SK-N-SH (cell line): ENCODE data around the gene AHRR. TPM values are rescaled to one million over a fixed set of nuclear protein-coding genes. Genes with fewer than 3 reads are reported as not detected.
"Not testable (repeated sequence)": the region's sequence is repeated elsewhere in the genome, so short reads cannot be mapped to it uniquely, and the experiment has no call there.

Experiments used
- CTCF ChIA-PET: fragments of 300-600, 350-600 bp; formaldehyde crosslinking; extraction: SDS; loops from one replicate; lab custom pipeline; 2021; lab: Yijun Ruan, JAX
- POLR2A ChIA-PET: fragments of 350-600 bp; sonication (Branson Sonifier 250); formaldehyde crosslinking; extraction: SDS; loops from one replicate; lab custom pipeline; 2020; ENCODE audit warnings: antibody characterized with exemption, inconsistent platforms; lab: Yijun Ruan, JAX
- DNase-seq: peaks from one replicate; pipeline ENCODE4 v3.0.0; 2012
- H2AFZ ChIP-seq: fragments of 200-600 bp; sonication (generic); 2 replicates; pipeline ENCODE4 v1.8.1; 2016; ENCODE audit warnings: antibody characterized with exemption, mild to moderate bottlenecking, low read depth
- H3F3A ChIP-seq: fragments of 200-600 bp; sonication (generic); replicated peaks from 2 replicates; pipeline ENCODE3; 2016; ENCODE audit warnings: antibody characterized with exemption, mild to moderate bottlenecking; ENCODE audit not compliant: insufficient read depth
- H3K27ac ChIP-seq, 2 experiments: fragments of 200-500 bp in 1 of 2; fragments of 200-600 bp in 1 of 2; sonication (Bioruptor generic) in 1 of 2; sonication (generic), shearing (Covaris generic) in 1 of 2; 2 replicates each; pipeline versions ENCODE4 v1.5.1 to v1.6.1; 2014 to 2016; ENCODE audit warnings: low read depth in 2 of 2, inconsistent platforms in 1 of 2, low read length in 1 of 2, mild to moderate bottlenecking in 1 of 2, mixed read lengths in 1 of 2
- H3K27me3 ChIP-seq: fragments of 200-600 bp; sonication (generic), shearing (Covaris generic); 2 replicates; pipeline ENCODE4 v1.6.1; 2016; ENCODE audit warnings: mixed run types; ENCODE audit not compliant: insufficient read depth
- H3K36me3 ChIP-seq, 2 experiments: fragments of 200-500 bp in 1 of 2; fragments of 200-600 bp in 1 of 2; sonication (Bioruptor generic) in 1 of 2; sonication (generic) in 1 of 2; replicated peaks in 1 of 2; 2 replicates each; pipeline versions ENCODE3 to v1.5.1; 2014 to 2016; ENCODE audit warnings: low read length in 1 of 2, mild to moderate bottlenecking in 1 of 2; ENCODE audit not compliant: insufficient read depth in 2 of 2, control insufficient read depth in 1 of 2
- H3K4me1 ChIP-seq, 2 experiments: fragments of 200-500 bp in 1 of 2; fragments of 200-600 bp in 1 of 2; sonication (Bioruptor generic) in 1 of 2; sonication (generic), shearing (Covaris generic) in 1 of 2; 2 replicates each; pipeline versions ENCODE4 v1.5.1 to v1.6.1; 2014 to 2016; ENCODE audit warnings: low read depth in 1 of 2, low read length in 1 of 2, mixed run types in 1 of 2; ENCODE audit not compliant: insufficient read depth in 2 of 2, control insufficient read depth in 1 of 2
- H3K4me2 ChIP-seq: fragments of 200-600 bp; sonication (generic), shearing (Covaris generic); 2 replicates; pipeline ENCODE4 v1.6.1; 2017; ENCODE audit warnings: mixed run types
- H3K4me3 ChIP-seq, 2 experiments: fragments of 200-500 bp in 1 of 2; fragments of 200-600 bp in 1 of 2; sonication (Bioruptor generic) in 1 of 2; sonication (generic), shearing (Covaris generic) in 1 of 2; 2 replicates each; pipeline versions ENCODE4 v1.5.1 to v1.8.1; 2014 to 2016; ENCODE audit warnings: low read depth in 2 of 2, inconsistent platforms in 1 of 2, low read length in 1 of 2, mild to moderate bottlenecking in 1 of 2, mixed read lengths in 1 of 2, moderate library complexity in 1 of 2
- H3K79me2 ChIP-seq: fragments of 200-600 bp; sonication (generic); 2 replicates; pipeline ENCODE4 v1.8.1; 2017; ENCODE audit warnings: mild to moderate bottlenecking; ENCODE audit not compliant: insufficient read depth
- H3K9ac ChIP-seq: fragments of 200-600 bp; sonication (generic); 2 replicates; pipeline ENCODE4 v1.6.1; 2017; ENCODE audit warnings: mixed run types
- H3K9me2 ChIP-seq: fragments of 200-600 bp; sonication (generic); 2 replicates; pipeline ENCODE4 v1.6.1; 2017; ENCODE audit warnings: mixed run types
- H3K9me3 ChIP-seq: fragments of 200-600 bp; sonication (generic); 2 replicates; pipeline ENCODE4 v1.6.1; 2017; ENCODE audit warnings: mixed run types, mild to moderate bottlenecking, moderate library complexity
- H4K20me1 ChIP-seq: fragments of 200-600 bp; sonication (generic); 2 replicates; pipeline ENCODE4 v1.6.1; 2017; ENCODE audit warnings: mild to moderate bottlenecking, mixed run types; ENCODE audit not compliant: insufficient read depth
- CHD2 ChIP-seq: fragments of 150-350 bp; IDR thresholded peaks from 2 replicates; pipeline ENCODE4 v1.6.1; 2018; ENCODE audit warnings: low read length; ENCODE audit not compliant: partially characterized antibody
- JUND ChIP-seq: IDR thresholded peaks from 2 replicates; pipeline ENCODE4 v1.4.0; 2012
- POLR2AphosphoS5 ChIP-seq: IDR thresholded peaks from 2 replicates; pipeline ENCODE4 v1.6.1; 2012; ENCODE audit warnings: low read depth, low read length
- RCOR1 ChIP-seq: fragments of 150-350 bp; IDR thresholded peaks from 2 replicates; pipeline ENCODE4 v1.6.1; 2017; ENCODE audit warnings: antibody characterized with exemption, low read length
- RFX5 ChIP-seq: IDR thresholded peaks from 2 replicates; pipeline ENCODE4 v1.6.1; 2012; ENCODE audit warnings: mild to moderate bottlenecking, improper control_type of control experiment, low read length
- TEAD4 ChIP-seq: IDR thresholded peaks from 2 replicates; pipeline ENCODE4 v1.4.0; 2012; ENCODE audit warnings: mild to moderate bottlenecking, borderline replicate concordance; ENCODE audit not compliant: insufficient read depth
- whole genome bisulfite sequencing: methylation state at CpG from one replicate; pipeline ENCODE4 v1.1.6; 2017; ENCODE audit warnings: low lambda C conversion rate; 5-methylcytosine and 5-hydroxymethylcytosine counted together
- polyA plus RNA-seq, 3 experiments: library from polyadenylated mRNA; depleted of rRNA; stranded (reverse); fragments of >200 nt; gene quantifications; 2 replicates each; pipeline ENCODE4 v1.2.3, GENCODE V29; 2012
- TF ChIP-seq, protein P1 (sequence below): IDR thresholded peaks from 2 replicates; pipeline ENCODE4 v1.4.0; 2012; ENCODE audit warnings: low read depth, borderline replicate concordance
- TF ChIP-seq, protein P2 (sequence below): IDR thresholded peaks from 2 replicates; pipeline ENCODE4 v1.4.0; 2012; ENCODE audit warnings: low read depth
- TF ChIP-seq, protein P3 (sequence below): fragments of 200-600 bp; sonication (generic); IDR thresholded peaks from 2 replicates; pipeline ENCODE4 v1.6.1; 2017; ENCODE audit warnings: antibody characterized with exemption, mild to moderate bottlenecking, moderate library complexity
- TF ChIP-seq, protein P4 (sequence below): IDR thresholded peaks from 2 replicates; pipeline ENCODE4; 2012
- TF ChIP-seq, protein P5 (sequence below): fragments of 150-350 bp; IDR thresholded peaks from 2 replicates; pipeline ENCODE4 v1.6.1; 2017; ENCODE audit warnings: antibody characterized with exemption, low read length, low read depth, borderline replicate concordance
- TF ChIP-seq, protein P6 (sequence below): IDR thresholded peaks from 2 replicates; pipeline ENCODE4 v1.4.0; 2012; ENCODE audit warnings: low read depth, borderline replicate concordance

Gene AHRR
- polyA plus RNA-seq, 1 of the 3 experiments (the other 2 are of a cell fraction) = 0.71 TPM

DNA sequence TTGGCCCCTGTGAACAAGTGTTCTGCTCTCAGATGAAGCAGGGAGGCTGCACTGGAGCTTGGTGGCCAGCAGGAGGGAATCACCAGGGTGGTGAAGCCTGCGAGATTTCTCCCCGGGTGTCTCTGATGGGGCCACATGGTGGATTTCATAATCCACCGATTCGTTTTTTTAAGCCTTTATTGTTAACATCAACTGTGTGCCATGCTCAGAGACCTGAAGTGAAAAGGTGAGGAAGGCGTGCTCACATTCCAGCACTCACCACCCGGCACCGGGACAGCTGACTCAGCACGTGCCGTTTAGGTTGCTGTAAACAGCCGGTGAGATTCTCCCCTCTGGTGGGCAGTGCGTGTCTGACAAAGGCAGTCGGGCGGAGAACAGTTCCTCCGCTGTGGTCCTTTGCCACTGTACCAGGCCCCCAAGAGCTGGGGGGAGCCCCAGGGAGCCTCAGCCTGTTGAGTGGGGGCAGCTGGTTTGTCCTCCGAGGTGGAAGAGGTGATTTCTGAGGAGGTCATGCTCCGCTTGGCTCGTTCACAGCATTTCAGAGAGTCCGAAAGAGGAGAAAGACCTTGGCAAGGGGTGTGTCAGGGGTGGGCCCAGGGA, 12.7 kb upstream of the AHRR start:
- CTCF ChIA-PET = interaction anchor here (1.3 kb wide), 1 partner anchor 8 kb away, joined by 5 read pairs; no protein-coding TSS in a partner anchor
- H3K4me1 ChIP-seq = peaks cover 0 to 12% of the 10 kb centered on the region in 2 experiments; a peak in 1 of 4 replicates
- H3K4me2 ChIP-seq = no peak overlapping the region
- H3K9me2 ChIP-seq = no peaks in the 10 kb centered on the region
- H3K9ac ChIP-seq = no peak overlapping the region
- H3K4me3 ChIP-seq = no peak overlapping the region
- H3F3A ChIP-seq = no peaks in the 10 kb centered on the region
- POLR2A ChIA-PET = no interaction called here
- no peaks in the 10 kb centered on the region for H3K9me3 ChIP-seq
- no peaks in the 10 kb centered on the region for H3K27me3 ChIP-seq
- TF ChIP-seq, protein P1, sequence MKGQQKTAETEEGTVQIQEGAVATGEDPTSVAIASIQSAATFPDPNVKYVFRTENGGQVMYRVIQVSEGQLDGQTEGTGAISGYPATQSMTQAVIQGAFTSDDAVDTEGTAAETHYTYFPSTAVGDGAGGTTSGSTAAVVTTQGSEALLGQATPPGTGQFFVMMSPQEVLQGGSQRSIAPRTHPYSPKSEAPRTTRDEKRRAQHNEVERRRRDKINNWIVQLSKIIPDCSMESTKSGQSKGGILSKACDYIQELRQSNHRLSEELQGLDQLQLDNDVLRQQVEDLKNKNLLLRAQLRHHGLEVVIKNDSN = no peak
- TF ChIP-seq, protein P2, sequence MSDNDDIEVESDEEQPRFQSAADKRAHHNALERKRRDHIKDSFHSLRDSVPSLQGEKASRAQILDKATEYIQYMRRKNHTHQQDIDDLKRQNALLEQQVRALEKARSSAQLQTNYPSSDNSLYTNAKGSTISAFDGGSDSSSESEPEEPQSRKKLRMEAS = no peak
- TF ChIP-seq RFX5 = no peak
- TF ChIP-seq, protein P3, sequence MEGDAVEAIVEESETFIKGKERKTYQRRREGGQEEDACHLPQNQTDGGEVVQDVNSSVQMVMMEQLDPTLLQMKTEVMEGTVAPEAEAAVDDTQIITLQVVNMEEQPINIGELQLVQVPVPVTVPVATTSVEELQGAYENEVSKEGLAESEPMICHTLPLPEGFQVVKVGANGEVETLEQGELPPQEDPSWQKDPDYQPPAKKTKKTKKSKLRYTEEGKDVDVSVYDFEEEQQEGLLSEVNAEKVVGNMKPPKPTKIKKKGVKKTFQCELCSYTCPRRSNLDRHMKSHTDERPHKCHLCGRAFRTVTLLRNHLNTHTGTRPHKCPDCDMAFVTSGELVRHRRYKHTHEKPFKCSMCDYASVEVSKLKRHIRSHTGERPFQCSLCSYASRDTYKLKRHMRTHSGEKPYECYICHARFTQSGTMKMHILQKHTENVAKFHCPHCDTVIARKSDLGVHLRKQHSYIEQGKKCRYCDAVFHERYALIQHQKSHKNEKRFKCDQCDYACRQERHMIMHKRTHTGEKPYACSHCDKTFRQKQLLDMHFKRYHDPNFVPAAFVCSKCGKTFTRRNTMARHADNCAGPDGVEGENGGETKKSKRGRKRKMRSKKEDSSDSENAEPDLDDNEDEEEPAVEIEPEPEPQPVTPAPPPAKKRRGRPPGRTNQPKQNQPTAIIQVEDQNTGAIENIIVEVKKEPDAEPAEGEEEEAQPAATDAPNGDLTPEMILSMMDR = peak; percentile 16; the same call in 1 of the 2 replicates
- peaks cover 64% of the 10 kb centered on the region; the same call in 1 of the 2 replicates for H3K79me2 ChIP-seq
- peak; percentile 39 for DNase-seq
- H4K20me1 ChIP-seq = peaks cover 70% of the 10 kb centered on the region
- H2AFZ ChIP-seq = no peak overlapping the region
- 85% methylated on average over 13 of the region's 18 CpGs for WGBS
- H3K27ac ChIP-seq = no peak overlapping the region
- peaks cover 4 to 64% of the 10 kb centered on the region in 2 experiments for H3K36me3 ChIP-seq

DNA sequence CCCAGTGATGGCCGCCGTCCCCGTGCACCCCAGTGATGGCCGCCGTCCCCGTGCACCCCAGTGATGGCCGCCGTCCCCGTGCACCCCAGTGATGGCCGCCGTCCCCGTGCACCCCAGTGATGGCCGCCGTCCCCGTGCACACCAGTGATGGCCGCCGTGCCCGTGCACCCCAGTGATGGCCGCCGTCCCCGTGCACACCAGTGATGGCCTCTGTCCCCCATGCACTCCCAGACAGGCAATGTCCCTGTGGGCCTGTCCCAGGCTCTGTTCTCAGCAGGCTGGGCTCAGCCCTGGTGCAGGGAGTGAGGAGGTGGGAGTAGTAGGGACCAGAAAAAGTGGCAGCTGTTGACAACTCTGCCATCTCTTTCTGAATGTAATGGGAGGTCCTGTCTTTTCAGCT, 11.7 kb upstream of the AHRR start:
- CTCF ChIA-PET = not testable (repeated sequence)
- WGBS = 95% methylated on average over 4 of the region's 21 CpGs
- peaks cover 4 to 73% of the 10 kb centered on the region in 2 experiments for H3K36me3 ChIP-seq

DNA sequence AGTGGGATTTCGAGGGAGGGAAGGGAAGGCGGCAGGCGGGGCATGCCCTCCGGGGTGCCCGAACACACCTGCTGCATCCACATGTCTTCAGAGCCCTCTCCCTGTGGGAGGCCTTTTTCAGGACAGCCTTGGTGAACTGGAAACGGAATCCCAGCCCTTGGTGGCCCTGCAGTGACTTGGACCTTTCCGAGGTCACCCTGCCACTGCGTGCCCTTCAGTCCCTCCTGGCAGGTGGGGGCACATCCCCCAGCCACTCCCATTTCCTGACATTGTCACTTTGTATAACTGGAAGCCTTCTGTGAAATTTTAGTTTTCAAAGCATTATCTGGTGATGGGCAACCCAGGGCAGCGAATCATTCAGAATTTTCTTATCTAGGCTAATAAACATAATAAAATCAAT, 11.0 kb upstream of the AHRR start:
- H3K27me3 ChIP-seq = no peaks in the 10 kb centered on the region
- 96% methylated on average over 4 of the region's 9 CpGs for WGBS
- no peak overlapping the region for H3K27ac ChIP-seq
- peaks cover 56% of the 10 kb centered on the region; the same call in 1 of the 2 replicates for H3K79me2 ChIP-seq
- no peaks in the 10 kb centered on the region for H3K9me3 ChIP-seq
- H3K4me1 ChIP-seq = peaks cover 0 to 11% of the 10 kb centered on the region in 2 experiments; a peak in 1 of 4 replicates
- POLR2A ChIA-PET = no interaction called here
- no peak overlapping the region for H3K9ac ChIP-seq
- H3K36me3 ChIP-seq = peaks cover 4 to 76% of the 10 kb centered on the region in 2 experiments
- H3K4me2 ChIP-seq = no peak overlapping the region
- peaks cover 3% of the 10 kb centered on the region for H3F3A ChIP-seq
- peaks cover 74% of the 10 kb centered on the region for H4K20me1 ChIP-seq
- DNase-seq = no peak
- no peaks in the 10 kb centered on the region for H3K9me2 ChIP-seq
- H2AFZ ChIP-seq = no peak overlapping the region
- CTCF ChIA-PET = no interaction called here
- H3K4me3 ChIP-seq = no peak overlapping the region
- TF ChIP-seq, protein P4, sequence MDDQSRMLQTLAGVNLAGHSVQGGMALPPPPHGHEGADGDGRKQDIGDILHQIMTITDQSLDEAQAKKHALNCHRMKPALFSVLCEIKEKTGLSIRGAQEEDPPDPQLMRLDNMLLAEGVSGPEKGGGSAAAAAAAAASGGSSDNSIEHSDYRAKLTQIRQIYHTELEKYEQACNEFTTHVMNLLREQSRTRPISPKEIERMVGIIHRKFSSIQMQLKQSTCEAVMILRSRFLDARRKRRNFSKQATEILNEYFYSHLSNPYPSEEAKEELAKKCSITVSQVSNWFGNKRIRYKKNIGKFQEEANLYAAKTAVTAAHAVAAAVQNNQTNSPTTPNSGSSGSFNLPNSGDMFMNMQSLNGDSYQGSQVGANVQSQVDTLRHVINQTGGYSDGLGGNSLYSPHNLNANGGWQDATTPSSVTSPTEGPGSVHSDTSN = no peak
- TF ChIP-seq POLR2AphosphoS5 (no peak), TEAD4 (no peak), JUND (no peak), RCOR1 (no peak), CHD2 (no peak)
- TF ChIP-seq, protein P5, sequence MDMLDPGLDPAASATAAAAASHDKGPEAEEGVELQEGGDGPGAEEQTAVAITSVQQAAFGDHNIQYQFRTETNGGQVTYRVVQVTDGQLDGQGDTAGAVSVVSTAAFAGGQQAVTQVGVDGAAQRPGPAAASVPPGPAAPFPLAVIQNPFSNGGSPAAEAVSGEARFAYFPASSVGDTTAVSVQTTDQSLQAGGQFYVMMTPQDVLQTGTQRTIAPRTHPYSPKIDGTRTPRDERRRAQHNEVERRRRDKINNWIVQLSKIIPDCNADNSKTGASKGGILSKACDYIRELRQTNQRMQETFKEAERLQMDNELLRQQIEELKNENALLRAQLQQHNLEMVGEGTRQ = no peak
- TF ChIP-seq, protein P6, sequence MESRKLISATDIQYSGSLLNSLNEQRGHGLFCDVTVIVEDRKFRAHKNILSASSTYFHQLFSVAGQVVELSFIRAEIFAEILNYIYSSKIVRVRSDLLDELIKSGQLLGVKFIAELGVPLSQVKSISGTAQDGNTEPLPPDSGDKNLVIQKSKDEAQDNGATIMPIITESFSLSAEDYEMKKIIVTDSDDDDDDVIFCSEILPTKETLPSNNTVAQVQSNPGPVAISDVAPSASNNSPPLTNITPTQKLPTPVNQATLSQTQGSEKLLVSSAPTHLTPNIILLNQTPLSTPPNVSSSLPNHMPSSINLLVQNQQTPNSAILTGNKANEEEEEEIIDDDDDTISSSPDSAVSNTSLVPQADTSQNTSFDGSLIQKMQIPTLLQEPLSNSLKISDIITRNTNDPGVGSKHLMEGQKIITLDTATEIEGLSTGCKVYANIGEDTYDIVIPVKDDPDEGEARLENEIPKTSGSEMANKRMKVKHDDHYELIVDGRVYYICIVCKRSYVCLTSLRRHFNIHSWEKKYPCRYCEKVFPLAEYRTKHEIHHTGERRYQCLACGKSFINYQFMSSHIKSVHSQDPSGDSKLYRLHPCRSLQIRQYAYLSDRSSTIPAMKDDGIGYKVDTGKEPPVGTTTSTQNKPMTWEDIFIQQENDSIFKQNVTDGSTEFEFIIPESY = no peak

More for the DNA sequence above, 11.7 kb upstream of the AHRR start:
- DNase-seq, H3K27me3 ChIP-seq, H3K9me2 ChIP-seq, H2AFZ ChIP-seq, H3K27ac ChIP-seq, POLR2A ChIA-PET, H3K4me3 ChIP-seq, H3K4me2 ChIP-seq, H3K9me3 ChIP-seq, H3K9ac ChIP-seq, H3F3A ChIP-seq: not testable (repeated sequence)
- Histone ChIP-seq H4K20me1 (peaks cover 72% of the 10 kb centered on the region), H3K4me1 (peaks cover 0 to 12% of the 10 kb centered on the region in 2 experiments; a peak in 1 of 4 replicates), H3K79me2 (peaks cover 63% of the 10 kb centered on the region; the same call in 1 of the 2 replicates)
